ENCODE results near the gene RGCC.

The RGCC gene

DNA sequence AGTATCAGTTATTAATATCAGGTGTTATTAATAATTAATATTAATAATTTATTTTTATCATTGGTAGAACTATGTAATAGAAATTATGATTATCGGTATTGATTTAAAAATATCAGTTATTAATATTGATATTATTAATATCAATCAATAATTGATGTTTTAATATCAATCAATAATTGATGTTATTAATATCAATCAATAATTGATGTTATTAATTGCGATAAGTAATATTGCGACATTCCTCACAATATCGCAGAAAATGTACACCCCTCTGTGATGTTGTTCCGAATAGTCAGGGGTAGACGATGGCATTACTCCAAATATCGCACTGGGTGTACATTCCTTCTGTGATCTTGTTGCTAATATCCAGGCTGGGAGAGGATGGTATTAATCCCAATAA, 3.7 kb upstream of the RGCC start:
- no peak for DNase-seq (ENCODE audit: low read depth)

- DNase-seq (ENCODE audit: low read depth) = no peak
These were observed 3.2 kb upstream of the RGCC start for GRCh38 chr13:41454170-41454569.

DNA sequence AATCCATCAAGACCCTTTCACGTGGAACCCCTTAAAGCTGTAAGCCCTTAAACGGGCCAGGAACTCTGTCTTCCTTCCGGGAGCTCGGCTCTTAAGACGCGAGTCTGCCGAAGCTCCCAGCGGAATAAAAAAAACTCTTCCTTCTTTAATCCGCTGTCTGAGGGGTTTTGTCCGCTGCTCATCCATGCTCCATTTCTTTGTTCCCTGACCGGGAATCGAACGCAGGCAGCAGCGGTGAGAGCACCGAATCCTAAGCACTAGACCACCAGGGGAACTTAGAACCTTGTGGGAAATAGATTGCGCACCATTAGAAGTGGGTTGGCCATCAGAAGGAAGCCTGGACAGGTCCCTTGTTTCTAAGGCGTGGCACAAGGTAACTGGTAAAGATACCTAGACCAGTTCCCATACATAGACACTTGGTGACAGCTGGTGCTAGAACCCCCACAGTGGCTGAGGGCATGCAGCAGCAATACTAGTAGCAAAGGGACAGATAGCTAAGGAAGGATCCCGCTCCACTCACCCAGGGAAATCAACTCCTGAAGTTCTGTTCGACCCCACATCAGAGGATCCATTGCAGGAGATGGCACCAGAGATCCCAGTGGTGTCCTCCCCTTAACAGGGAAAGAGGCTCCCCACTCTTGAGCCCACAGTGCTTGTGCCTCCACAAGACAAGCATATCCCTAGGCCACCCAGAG, 1.5 kb upstream of the RGCC start:
- DNase-seq (ENCODE audit: low read depth) = no peak

DNA sequence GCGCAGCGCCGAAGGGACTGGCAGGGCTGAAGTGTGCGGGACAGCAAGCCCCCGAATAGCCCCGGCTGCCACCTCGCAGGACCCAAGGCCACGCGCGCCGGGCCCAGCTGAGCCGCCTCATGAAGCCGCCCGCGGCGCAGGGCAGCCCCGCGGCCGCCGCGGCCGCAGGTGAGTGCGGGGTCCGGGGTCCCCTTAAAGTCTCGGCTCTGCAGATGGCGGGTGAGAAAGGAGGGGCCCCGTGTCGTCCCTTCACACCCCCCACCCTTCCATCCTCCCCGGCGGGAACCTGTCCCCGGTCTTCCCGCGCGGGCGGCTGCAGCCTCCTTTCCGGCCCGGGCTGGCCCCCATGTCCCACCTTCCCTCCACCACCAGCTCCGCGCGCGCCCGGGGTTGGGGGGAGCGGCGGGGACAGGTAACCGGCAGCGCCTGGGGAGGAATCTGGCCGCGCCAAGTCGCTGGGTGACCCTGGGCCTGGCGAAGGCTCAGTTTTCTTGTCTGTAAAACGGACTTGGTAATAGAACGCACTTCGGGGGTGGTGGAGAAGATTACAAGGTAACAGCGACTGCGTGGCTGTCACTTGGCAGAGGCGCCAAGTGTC, 338 bp downstream of the RGCC start:
- no peak for DNase-seq (ENCODE audit: low read depth)

- peak; percentile 36 for DNase-seq (ENCODE audit: low read depth)
These were observed 924 bp downstream of the RGCC start for GRCh38 chr13:41458187-41458760.

GRCh38 chr13:41458761-41459431, 1.5 kb downstream of the RGCC start:
- peak; percentile 32 for DNase-seq (ENCODE audit: low read depth)

DNA sequence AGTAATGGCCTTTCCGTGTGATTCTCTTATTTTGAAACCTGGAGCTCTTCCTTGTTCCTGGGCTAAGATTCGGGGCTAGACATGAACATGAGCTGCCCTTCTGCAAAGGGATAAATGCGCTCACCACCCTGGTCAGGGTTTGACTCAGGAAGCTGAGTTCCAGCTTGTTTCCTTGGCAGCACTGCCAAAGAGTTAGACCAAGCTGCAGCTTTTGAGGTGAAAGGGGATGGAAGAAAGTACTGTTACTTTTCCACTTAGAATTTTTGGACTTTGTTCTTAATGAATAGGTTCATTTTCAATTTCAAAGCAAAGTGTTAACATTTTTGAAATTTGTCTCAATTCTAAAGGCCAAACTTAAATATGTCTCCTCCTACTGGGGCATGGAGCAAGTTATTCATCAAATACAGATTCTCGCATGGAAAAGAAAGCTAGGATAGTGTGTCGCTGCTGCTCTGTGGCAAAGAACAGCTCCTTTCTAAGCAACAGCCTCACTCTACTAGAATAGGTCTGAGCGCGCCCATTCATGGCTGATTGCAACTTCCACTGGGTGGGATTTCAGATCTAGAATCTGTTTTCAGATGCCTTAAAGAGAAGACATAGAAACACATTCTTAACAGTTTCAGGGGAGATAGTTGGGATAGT, 2.2 kb downstream of the RGCC start:
- no peak for DNase-seq (ENCODE audit: low read depth)

DNA sequence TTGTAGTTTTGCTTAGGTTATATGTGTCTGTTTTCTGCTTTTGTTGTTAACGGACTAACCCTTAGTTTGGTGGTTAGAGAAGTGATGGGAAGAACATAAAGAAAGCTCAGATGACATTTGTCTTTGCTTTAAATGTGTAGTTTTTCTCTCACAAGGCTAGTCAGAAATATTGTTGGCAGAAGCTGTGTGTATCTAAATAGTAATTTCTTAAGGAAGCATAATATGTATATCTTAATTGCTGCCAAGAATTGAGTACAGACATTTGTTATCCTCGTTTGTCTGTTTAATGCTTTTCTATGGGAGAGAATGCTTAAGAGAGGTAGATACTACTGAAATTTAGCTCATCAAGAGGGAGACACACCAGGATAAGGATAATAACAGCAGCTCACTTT, 2.7 kb downstream of the RGCC start:
- DNase-seq (ENCODE audit: low read depth) = no peak

GRCh38 chr13:41460930-41461329, 3.6 kb downstream of the RGCC start:
- no peak for DNase-seq (ENCODE audit: low read depth)

GRCh38 chr13:41461527-41462139, 4.3 kb downstream of the RGCC start:
- DNase-seq (ENCODE audit: low read depth) = no peak

DNA sequence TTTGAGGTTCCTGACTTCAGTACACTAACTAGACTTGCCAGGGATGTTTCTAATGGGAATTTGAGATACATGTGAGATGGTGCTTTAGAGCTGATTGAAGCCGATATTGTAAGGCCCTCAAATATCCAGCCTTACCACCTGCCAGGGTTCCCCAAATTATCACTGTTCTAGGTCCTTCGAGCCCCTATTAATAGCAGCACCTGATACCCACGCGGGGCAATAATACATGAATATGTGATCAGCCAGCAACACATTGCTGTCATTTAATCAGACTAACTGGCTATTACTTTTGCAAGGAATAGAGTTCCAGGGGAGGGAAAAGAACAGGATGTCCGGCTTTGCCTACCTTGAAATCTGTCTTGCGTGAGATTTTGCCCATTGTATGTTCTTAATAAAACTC, 5.1 kb downstream of the RGCC start:
- DNase-seq (ENCODE audit: low read depth) = no peak

- DNase-seq (ENCODE audit: low read depth) = peak; percentile 28
These were observed 6.7 kb downstream of the RGCC start for GRCh38 chr13:41463838-41464602.

DNA sequence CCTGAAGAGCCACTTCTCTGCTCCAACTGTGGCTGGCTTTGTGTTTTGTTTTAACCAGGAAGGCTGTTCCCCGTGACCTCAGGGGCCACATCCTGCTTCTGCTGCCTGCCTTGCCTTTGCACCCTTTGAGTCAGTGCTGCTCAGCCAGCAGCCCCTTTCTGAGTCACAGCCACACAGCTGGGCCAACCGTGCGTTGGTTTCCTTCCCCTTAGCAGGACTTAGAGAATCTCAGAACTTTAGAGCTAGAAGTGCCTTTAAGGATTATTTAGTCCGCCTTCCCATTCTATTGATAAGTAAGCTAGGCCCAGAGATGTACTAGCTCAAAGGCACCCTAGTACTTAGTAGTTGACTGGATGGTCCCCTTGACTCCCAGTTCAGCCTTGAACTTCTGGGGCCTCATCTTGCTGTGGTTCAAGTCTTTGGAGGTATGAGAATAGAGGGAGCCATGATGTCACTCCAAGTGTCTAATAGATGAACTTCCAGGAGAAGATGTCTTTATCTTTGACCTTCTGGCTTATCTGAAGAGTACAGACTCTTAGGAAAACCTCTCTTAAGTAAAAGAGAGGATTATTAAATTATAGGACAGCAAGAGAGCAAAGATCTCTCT, 8.0 kb downstream of the RGCC start:
- peak; percentile 78 for DNase-seq (ENCODE audit: low read depth)

- DNase-seq (ENCODE audit: low read depth) = no peak
These were observed 8.6 kb downstream of the RGCC start for GRCh38 chr13:41465898-41466320.

DNA sequence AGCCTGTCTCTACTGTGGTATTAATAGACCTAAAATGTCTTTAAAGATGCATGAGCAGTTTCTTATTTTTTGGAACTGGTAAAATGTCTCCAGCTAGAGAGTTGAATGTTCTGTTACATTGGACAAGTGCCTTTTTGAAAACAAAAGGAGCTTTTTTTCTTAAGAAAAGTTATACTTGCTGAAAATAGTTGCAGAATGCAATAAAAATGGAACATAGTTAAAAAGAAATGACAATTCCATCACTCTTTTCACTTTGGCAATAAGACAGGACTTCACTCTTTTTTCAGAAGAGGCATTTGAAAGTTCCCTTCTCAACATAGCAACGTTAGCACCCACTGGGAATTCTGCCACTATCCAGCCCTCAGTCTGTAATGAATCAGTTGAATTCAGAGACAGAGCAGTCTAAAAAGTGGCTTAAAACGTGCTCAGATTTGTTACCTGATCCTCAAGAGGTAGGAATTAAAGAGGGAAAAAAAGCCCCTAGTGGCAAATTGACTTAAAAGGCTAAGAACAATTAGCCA, 10.1 kb downstream of the RGCC start:
- no peak for DNase-seq (ENCODE audit: low read depth)

GRCh38 chr13:41468631-41469030, 11.3 kb downstream of the RGCC start:
- no peak for DNase-seq (ENCODE audit: low read depth)

DNA sequence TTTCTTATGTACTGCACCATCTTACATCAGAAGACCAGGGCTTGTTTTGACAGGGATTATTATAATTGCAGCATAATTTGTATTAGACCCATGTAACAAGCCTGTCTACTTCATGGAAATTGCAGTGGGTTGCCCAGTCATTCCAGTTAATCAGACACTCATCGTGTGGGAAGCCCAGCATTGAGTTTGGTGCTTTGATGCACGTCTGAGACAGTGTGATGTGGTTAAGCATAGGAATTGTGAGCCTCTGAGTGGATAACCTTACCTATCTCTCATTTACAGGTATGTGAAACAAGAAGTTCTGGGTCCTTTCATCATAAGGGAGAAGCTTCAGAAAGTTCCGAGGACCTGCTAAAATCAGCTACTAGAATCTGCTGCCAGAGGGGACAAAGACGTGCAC, 12.8 kb downstream of the RGCC start:
- DNase-seq (ENCODE audit: low read depth) = no peak

- DNase-seq (ENCODE audit: low read depth) = no peak
These were observed 14.4 kb downstream of the RGCC start for GRCh38 chr13:41471785-41472184.

- no peak for DNase-seq (ENCODE audit: low read depth)
These were observed 29.9 kb downstream of the RGCC start for GRCh38 chr13:41487222-41487621.

DNA sequence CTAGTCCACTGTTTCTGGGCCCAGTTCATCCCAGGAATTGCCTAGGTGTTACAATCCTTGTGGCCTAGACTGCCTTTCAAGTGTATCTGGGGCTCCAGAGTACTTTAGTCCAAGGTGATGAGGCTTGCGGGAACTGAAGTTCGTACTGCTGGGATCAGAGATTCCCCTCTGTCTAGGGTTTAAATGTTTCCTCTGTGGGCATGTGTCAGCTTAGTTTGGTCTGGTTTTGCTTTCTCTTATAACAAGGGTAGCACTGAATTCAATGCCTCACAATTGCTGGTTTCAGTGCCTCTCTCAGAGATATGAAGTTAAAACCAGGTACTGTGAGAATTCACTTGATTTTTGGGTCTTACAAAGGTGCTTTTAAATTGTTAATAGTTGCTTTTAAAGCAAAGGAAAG, 30.8 kb downstream of the RGCC start:
- no peak for DNase-seq (ENCODE audit: low read depth)
